A549 treated with Hydrocortisone at 1 μM for 4 hours (cell line): ENCODE measurements around the gene KCTD13. TPM values are rescaled to one million over a fixed set of nuclear protein-coding genes. Genes with fewer than 3 reads are reported as not detected.

ENCODE experiments used
- total RNA-seq: library from RNA; stranded (reverse); fragments of 200-300 nt; extraction: Qiagen RNA extraction; gene quantifications from 5 replicates; pipeline ENCODE4 v1.2.3, GENCODE V29; 2022

Gene KCTD13, protein sequence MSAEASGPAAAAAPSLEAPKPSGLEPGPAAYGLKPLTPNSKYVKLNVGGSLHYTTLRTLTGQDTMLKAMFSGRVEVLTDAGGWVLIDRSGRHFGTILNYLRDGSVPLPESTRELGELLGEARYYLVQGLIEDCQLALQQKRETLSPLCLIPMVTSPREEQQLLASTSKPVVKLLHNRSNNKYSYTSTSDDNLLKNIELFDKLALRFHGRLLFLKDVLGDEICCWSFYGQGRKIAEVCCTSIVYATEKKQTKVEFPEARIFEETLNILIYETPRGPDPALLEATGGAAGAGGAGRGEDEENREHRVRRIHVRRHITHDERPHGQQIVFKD
- 12.0 to 15.5 TPM (median 13.9 TPM) in 5 replicates for total RNA-seq

GRCh38 chr16:29925781-29926710, at the start of gene KCTD13:
TSS of gene KCTD13 (minus strand) at chr16:29926226. CDS start at chr16:29926033, 193 bp downstream.

DNA sequence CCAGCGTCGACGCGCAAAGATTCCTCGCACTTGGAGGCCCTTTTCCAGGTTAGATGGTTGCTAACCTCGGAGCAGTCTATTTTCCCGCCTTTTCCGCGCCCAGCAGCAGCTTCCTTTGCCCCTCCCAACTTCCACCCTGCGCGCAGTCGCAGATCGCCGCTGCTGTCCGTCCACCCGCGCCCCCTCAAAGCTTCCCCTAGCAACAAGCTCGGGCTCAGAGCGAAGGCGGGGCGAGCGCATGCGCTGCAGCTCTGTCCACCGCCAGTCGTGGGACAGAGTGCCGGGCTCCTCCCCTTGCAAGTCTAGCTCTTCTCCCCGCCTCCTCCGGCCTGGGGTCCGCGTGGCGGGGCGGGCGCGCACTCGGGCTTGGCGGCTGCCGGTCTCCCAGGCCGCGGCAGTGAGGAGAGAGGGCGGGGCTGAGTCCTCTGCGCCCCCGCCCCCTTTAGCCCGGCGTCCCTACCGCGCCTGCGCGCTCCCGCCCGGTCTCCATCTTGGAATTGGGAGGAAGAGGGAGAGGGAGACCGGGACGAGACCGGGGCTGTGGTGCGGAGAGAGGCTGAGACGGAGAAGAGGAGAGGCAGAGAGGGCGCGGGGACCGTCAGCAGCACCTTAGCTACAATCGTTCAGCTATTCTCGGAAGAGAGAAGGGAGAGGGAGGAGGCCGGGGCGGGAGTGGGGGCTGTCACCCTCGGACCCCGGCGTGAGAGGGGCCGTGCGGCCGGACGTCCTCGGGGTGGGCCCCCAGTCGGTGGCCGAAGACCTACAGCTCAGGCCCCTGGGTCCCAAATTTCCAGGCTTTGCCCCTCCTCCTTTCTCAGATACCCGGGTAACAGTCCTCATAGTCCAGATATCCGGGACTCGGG, 47.6 kb upstream of the KCTD13 start, which contains the start of gene TAOK2:
TSS of gene TAOK2 (plus strand) at position 485 of the 863 bp plus-strand sequence. CDS start 3,905 bp downstream, outside the sequence.

DNA sequence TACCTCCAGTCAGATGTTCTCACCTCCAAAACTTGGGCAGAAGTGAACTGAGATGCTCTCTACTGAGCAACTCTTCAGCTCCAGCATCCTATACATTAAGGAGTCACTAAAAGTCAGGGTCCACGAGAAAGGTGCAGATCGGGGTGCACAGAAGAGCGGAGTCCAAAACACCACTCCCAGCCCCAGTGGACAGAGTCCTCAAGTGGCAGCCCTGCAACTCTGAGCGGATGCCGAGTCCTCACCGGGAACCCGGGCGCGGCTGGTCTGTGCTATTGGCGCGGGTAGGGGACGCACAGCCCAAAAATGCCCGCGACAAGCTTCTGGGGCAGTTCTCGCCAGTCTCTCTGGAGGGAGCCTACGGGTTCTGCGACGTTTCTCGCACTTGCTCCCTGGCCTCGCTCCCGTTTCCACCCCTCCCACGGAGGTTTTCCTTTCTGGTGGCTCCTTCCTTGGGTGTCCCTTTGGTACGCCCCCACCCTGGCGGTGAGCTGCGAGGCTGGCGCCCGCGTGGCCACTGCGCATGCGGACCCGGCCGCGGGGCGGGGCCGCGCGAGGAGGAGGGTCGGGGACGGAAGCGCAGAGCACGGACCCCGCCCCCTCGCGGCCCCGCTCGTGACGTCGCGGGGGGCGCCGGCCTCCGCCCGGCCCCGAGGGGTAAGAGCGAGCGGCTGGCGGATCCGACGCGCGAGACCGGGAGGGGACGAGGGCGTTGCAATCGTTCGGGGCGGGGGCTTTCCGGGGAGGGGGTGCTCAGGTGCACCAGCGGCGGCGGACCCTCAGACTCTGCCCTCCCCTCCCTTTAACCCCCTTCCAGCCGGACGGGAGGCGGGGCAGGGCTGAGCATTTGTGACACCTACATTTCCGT, 35.7 kb upstream of the KCTD13 start, which contains the start of gene TMEM219:
TSS of gene TMEM219 (plus strand) at position 601 of the 865 bp plus-strand sequence. CDS start 1,065 bp downstream, outside the sequence.

GRCh38 chr16:29900102-29900887, 25.7 kb downstream of the KCTD13 start, which contains the start of gene ASPHD1:
TSS of gene ASPHD1 (plus strand) at chr16:29900488. CDS start at chr16:29900972, 484 bp downstream.

DNA sequence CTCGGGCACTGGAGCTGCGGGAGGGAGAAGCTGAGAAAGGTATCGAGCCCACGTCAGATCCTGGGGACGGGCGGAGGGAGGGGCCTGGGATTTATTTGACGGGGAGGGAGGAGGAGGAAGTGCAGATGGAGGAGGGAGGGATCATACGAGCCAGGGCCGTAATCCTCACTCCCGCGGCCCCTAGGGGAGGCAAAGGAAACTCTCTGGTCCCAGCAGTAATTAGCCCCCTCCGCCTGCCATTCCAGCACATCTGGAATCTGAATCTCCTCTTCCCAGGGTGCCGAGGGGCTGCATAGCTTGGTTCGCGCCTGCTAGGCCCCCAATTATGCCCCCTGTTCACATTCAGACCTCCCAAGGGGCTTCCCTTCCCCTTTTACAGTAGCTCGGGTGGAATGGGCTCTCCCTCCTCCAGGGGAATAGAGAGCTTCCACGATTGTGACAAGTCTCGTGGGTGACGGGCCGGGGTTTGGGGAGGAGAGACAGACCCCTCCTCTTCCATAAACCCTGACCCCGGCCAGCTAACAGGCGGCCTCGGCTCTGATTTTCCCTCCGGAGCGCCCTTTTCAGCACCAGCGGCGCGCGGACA, 26.4 kb downstream of the KCTD13 start, which contains the start of gene SEZ6L2:
TSS of gene SEZ6L2 (minus strand) at position 35 of the 586 bp plus-strand sequence. CDS start 531 bp downstream, outside the sequence.

GRCh38 chr16:29862884-29863668, 63.0 kb downstream of the KCTD13 start, which contains the start of gene CDIPT:
TSS of gene CDIPT (minus strand) at chr16:29863226. CDS start at chr16:29862857, 369 bp downstream.

Other genes with a start within 250 kb of the KCTD13 start
- 0.53 to 0.90 TPM (median 0.87 TPM) in 5 replicates for gene QPRT, start 247.0 kb downstream of the KCTD13 start, total RNA-seq
- gene C16orf54, start 180.2 kb downstream of the KCTD13 start, total RNA-seq, result not detected in 5 replicates
- gene ZG16, start 148.0 kb downstream of the KCTD13 start, total RNA-seq, result not detected in 5 replicates
- 86.4 to 92.6 TPM (median 90.5 TPM) in 5 replicates for gene KIF22, start 135.5 kb downstream of the KCTD13 start, total RNA-seq
- 160 to 170 TPM (median 168 TPM) in 5 replicates for gene MAZ, start 119.7 kb downstream of the KCTD13 start, total RNA-seq
- 0.26 to 0.52 TPM (median 0.31 TPM) in 5 replicates for gene PRRT2, start 114.0 kb downstream of the KCTD13 start, total RNA-seq
- gene PAGR1, start 110.1 kb downstream of the KCTD13 start, total RNA-seq, result 38.6 to 43.2 TPM (median 40.7 TPM) in 5 replicates
- gene MVP, start 105.8 kb downstream of the KCTD13 start, total RNA-seq, result 131 to 146 TPM (median 140 TPM) in 5 replicates
- 67.9 to 92.6 TPM (median 87.4 TPM) in 5 replicates for gene CDIPT, start 63.0 kb downstream of the KCTD13 start, total RNA-seq
- 18.2 to 22.4 TPM (median 20.4 TPM) in 5 replicates for gene SEZ6L2, start 26.7 kb downstream of the KCTD13 start, total RNA-seq
- 15.8 to 26.9 TPM (median 23.3 TPM) in 5 replicates for gene ASPHD1, start 25.7 kb downstream of the KCTD13 start, total RNA-seq
- 83.5 to 102 TPM (median 96.1 TPM) in 5 replicates for gene TMEM219, start 35.9 kb upstream of the KCTD13 start, total RNA-seq
- gene TAOK2, start 47.6 kb upstream of the KCTD13 start, total RNA-seq, result 28.0 to 31.9 TPM (median 30.9 TPM) in 5 replicates
- 14.5 to 17.7 TPM (median 15.5 TPM) in 5 replicates for gene HIRIP3, start 69.4 kb upstream of the KCTD13 start, total RNA-seq
- gene INO80E, start 70.0 kb upstream of the KCTD13 start, total RNA-seq, result 94.8 to 122 TPM (median 102 TPM) in 5 replicates
- gene DOC2A, start 84.8 kb upstream of the KCTD13 start, total RNA-seq, result 1.5 to 2.5 TPM (median 2.0 TPM) in 5 replicates
- not detected in 5 replicates for gene C16orf92, start 97.0 kb upstream of the KCTD13 start, total RNA-seq
- 0.18 to 0.43 TPM (median 0.32 TPM) in 5 replicates for gene TLCD3B, start 105.0 kb upstream of the KCTD13 start, total RNA-seq
- 1,622 to 1,806 TPM (median 1,747 TPM) in 5 replicates for gene ALDOA, start 139.5 kb upstream of the KCTD13 start, total RNA-seq
- gene PPP4C, start 149.8 kb upstream of the KCTD13 start, total RNA-seq, result 137 to 149 TPM (median 140 TPM) in 5 replicates
- 0.23 to 0.33 TPM (median 0.28 TPM) in 5 replicates for gene TBX6, start 165.7 kb upstream of the KCTD13 start, total RNA-seq
- gene YPEL3, start 170.0 kb upstream of the KCTD13 start, total RNA-seq, result 4.2 to 10.2 TPM (median 7.7 TPM) in 5 replicates
- gene GDPD3, start 187.3 kb upstream of the KCTD13 start, total RNA-seq, result 1.2 to 1.5 TPM (median 1.3 TPM) in 5 replicates
- 32.3 to 36.4 TPM (median 35.2 TPM) in 5 replicates for gene MAPK3, start 197.0 kb upstream of the KCTD13 start, total RNA-seq